HG03060 (cell line): ENCODE measurements around the gene RPL39L.
A peak's percentile ranks its signal among the peaks of the same experiment; 100 is the strongest.
"Not testable (repeated sequence)": the region's sequence is repeated elsewhere in the genome, so short reads cannot be mapped to it uniquely, and the experiment has no call there.

Source experiments
- ATAC-seq: cut with Tn5 transposase; IDR thresholded peaks from one replicate; pipeline ENCODE4 v1.9.1; 2021; ENCODE audit warnings: low read depth, moderate number of reproducible peaks; ENCODE audit not compliant: unreplicated experiment

Gene RPL39L

DNA sequence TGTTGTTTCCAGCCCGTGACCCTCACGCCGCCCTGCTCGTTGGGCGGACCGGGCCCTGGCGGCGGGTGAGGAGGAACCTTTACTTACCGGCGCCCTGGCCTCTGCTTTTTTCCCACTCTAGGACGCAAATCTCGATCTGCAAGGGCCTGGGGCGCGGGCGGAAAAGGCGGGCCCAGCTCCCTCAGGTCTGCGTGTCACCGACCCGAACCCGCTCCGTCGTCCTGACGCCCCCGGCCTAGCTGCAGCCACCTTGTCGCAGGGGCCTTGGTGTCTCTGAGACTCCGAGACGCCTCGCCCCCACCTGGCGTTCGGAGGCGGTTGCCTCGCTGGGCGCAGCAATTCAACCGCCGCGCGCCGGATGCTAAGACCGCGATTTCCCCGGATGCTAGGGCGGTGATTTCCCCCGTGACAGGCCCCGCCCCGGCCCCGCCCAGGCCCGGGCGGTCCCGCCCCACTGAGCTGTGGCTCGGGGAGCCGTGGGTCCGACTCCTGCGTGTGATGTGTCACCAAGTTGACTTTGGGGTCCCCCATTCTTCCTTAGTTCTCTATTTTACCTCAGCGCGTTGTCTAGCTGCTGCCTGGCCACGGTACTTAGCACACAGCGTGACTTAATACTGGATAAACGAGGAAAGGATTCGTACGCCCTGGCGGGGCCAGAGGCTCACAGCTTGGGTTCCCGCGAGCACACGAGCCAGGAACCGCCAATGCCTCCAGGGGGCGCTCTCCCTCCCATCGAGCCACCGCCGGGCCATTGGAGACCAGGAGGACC, at the start of gene RPL39L:
RPL39L (minus strand) TSS at position 371 of the 769 bp plus-strand sequence. CDS start 18,196 bp downstream, outside the sequence.
- peak; percentile 95 for ATAC-seq

DNA sequence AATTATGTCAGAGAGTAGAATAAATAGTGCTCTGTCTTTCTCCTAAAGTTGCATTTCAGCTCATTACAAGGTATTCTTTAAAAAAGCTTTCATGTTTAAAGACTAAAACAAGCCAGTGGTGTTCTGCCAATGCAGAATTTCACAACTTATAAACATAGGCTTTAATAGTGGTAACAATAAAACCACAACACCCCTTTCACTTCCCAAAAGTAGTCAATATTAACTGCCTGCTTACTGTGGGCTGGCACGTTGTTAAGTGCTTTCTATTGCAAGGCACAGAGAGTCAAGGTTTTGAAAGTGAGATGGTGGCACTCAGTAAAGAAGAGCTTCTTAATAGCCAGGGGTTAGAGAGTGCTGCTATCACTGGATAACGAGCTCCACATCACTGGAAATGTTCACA, 49.6 kb upstream of the RPL39L start:
- ATAC-seq: no peak

DNA sequence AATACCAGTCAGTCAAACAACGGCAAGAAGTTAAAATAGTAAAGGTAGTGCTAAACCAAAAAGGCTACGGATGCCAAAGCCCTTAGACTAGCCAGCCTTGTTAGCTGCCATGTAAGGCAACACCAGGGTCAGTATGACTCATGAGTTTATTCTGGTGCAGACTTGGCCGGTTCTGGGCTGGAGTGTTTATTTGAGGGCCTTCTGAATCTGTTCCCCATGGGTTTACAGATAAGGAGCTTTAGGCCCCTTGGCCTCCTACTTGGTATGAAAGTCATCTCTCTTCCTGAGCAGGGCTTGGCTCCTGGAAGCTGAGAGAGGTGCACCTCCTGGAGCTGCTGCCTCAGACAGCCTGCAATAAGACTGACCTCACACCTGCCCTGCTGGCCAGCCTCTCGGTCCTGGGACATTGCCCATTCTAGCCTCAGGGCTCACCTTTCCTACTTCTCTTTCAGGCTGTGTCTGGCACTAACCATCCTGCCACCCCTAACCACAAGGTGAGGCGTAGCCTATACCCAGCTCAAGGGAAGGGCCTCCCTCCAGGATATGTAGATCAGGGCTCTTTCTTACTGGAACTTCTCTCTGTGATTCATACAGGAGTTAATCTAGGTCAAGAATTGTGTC, 47.6 kb upstream of the RPL39L start:
- ATAC-seq: no peak

DNA sequence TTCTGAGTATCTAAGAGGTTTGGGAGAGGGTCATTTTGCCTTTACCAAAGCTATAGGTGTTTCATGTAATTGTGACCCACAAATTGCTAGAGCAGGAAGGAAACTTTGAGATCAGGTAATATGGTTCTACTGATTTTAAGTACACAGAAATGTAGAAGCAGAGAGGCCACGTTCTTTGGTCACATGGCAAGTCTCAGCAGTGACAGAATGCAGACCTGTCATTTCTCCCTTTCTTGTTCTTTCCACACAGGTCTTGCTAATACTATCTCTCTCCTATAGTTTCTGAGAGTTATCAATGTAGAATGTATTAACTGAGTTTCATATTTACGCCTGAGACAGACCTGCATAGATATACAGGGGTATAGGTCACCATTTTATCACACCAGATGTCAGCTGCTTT, 47.1 kb upstream of the RPL39L start:
- ATAC-seq: no peak

DNA sequence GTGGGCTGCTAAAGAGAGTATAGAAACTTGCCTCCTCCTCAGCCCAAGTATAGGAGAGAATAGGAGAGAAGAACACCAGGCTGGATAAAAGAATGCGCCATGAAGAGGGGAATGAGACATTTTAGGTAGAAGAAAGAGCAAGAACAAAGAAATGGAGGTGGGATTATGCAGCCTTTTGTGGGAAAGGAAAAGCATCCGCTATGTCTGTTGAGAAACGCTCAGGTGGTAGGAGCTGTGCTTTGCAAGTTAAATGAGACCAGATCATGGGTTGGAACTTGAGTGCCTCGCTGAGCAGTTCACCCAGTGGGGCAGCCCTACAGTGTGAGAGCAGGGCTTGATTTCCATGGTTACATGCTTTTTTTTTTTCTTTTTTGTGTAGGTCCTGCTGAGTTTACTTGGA, 46.5 kb upstream of the RPL39L start:
- no peak for ATAC-seq

DNA sequence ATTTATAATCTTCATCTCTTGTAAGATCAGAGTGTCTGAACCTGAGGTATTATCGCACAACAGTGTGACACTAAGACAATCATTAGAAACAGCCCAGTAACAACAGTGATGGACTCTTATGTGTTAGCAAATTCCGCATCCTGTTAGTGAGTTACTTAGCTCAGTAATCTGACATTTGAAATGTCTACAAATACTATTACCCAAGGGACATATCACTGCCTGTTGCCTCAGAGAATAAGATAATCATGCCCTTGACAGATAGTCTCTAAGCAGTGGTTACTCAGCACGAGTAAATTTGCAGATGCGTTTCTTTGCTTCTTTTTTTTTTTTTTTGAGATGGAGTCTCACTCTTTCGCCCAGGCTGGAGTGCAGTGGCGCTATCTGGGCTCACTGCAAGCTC, 44.6 kb upstream of the RPL39L start:
- ATAC-seq: no peak

DNA sequence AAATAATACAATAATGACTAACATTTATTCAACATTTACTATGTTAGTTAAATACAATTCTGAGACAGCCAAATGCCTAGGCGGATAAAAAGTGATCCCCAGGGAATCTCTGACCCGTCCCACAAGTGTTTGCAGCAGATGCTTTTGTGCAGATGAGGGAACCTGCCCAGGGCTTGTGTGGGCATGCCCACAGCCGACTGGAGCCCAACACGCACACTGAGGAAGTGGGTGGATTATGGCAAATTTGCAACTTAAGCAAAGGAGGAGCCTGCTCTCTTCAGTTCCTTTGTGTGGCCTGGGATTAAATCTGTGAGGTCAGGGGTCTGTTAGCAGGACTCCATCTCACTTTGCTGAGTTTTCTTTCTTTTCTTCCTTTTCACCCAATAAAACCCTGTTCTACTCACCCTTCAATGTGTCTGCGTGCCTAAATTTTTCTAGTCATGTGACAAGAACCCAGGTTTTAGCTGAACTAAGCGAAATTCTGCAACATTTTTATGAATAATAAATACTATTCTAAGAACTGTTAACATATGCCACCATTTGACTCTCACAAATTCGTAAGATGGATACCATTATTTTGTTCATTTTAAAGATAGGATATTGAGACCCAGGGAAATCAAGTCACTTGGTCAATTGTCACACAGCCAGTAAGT, 44.0 kb upstream of the RPL39L start:
- no peak for ATAC-seq

DNA sequence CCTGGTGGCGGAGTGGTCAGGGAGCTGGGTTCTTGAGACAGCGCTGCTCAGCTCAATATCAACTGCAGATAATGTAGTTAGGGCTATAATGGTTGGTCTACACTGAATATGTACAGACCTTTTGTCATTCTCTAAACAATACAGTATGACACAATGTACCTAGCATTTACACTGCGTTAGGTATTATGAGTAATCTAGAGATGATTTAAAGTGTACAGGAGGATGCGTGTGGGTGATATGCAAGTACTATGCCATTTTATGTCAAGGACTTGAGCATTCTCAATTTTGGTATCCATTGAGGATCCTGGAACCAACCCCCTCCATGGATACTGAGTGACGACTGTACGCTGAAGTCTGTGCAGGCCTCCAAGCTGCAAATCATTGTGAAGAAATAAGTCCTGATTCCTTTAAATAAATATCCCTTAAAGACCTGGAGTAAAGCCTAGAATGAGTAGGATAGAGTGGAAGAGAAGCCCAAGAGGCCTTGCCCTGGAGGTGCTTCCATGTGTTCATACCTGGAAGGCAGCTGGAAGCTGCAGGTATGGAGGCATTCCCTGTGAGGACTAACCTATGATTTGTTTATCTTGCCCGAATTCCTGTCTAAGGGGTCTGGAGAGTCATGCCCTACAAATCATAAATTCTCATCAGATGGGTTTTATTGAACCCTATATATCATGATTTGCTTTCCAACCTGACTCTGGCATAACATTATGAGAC, 42.3 kb upstream of the RPL39L start:
- ATAC-seq: no peak

DNA sequence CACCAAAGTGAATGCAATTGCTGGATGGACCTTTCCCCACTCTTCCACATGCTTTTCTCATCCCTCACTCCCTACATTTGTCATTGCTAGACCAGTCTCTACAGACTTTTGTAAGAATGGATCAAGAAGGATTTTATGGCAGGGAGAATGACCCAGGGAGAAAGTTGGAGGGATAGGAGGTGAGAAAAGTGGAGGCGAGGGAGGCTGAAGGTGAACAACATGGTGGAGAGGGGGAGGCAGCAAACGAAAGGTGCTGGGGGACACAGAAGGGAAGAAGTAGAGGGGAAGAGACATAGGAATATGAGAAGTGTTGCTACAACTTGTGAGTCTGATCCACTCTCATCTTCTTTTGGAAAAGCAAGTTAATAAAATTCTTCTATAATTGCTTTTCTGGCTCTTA, 33.6 kb upstream of the RPL39L start:
- no peak for ATAC-seq

DNA sequence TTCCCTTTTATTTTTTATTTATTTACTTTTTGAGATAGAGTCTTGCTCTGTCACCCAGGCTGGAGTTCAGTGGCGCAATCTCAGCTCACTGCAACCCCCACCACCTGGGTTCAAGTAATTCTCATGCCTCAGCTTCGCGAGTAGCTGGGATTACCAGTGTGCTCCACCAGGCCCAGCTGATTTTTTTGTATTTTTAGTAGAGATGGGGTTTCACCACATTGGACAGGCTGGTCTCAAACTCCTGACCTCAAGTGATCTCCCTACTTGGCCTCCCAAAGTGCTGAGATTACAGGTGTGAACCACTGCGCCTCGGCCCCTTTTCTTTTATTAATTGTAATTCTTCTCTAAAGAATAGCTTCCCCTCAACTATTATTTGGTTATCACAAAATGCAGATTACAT, 31.6 kb upstream of the RPL39L start:
- not testable (repeated sequence) for ATAC-seq

DNA sequence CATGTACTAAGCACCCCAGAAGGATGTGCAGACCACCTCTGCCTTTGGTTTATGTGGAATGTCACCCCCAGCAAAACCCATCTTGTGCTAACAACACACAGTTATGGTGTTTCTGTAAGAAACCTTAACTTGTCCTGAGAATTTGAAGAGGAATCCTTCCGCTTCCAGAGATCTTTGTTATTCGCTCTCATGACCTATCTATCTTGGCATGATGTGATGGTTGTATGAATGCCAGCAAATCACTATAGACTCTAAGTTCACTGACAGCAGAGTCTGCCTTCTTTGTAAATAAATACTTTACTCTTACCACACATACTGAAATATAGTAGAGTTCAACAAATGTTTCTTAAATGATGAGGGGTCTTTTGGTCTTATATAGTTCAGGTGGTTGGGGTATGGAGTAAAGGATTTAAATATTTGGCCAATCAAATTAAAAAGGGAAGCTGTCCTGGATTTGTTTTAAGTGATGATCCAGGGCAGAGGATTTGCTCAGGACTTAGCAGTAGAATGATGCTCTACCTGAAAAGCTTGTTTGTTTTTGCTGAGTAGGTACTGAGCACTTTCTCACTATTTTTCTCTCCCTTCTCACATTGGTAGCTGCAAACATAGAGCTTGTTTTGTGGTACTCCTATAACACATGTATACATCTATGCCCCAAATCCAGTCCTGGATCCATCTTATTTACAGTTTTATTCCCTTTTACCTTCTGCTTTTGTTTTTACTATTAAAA, 30.1 kb upstream of the RPL39L start:
- ATAC-seq: no peak

DNA sequence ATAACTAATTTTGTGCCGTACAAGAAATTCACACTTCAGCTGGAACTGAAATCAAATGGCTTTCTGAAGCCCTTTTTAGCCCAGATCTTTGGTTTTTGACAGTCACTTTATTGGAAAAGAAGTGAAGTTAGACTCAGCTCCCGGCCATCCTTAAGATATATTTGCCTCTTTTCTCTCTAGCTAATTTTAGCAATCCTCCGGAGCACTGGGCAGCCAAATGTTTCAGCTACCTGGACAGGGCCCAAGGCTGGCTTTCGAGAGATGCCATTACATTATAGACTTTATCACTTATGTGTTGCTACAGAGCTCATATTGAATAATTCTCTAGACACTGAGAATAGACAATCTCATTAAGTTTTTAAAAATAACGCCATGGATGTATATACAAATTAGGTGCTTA, 28.5 kb upstream of the RPL39L start:
- no peak for ATAC-seq

DNA sequence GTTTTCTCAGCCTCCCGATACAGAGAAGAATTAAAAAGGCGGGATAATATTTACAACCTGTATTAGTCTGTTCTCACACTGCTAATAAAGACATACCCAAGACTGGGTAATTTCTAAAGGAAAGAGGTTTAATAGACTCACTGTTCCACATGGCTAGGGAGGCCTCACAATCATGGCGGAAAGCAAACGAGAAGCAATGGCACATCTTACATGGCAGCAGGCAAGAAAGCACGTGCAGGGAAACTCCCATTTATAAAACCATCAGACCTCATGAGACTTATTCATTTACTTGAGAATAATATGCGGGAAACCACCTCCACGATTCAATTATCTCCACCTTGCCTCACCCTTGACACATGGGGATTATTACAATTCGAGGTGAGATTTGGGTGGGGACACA, 27.5 kb upstream of the RPL39L start:
- no peak for ATAC-seq

DNA sequence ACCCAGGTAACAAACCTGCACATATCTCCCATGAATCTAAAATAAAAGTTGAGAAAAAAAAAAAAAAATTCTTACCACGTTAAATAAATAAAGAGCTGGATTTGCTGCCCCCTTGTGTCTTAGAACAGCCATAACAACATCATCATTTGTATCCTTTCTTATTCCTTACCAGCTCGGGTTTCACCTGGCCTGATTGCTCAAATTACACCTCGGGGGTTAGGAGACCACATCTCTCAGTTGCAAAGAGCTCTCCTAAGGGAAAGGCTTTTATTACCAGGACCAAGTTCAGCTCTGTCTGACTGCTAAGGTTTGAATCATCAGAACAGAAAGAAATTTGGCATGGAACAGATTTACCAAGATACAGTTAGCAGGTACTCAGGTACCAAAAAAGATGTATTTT, 25.8 kb upstream of the RPL39L start:
- no peak for ATAC-seq

DNA sequence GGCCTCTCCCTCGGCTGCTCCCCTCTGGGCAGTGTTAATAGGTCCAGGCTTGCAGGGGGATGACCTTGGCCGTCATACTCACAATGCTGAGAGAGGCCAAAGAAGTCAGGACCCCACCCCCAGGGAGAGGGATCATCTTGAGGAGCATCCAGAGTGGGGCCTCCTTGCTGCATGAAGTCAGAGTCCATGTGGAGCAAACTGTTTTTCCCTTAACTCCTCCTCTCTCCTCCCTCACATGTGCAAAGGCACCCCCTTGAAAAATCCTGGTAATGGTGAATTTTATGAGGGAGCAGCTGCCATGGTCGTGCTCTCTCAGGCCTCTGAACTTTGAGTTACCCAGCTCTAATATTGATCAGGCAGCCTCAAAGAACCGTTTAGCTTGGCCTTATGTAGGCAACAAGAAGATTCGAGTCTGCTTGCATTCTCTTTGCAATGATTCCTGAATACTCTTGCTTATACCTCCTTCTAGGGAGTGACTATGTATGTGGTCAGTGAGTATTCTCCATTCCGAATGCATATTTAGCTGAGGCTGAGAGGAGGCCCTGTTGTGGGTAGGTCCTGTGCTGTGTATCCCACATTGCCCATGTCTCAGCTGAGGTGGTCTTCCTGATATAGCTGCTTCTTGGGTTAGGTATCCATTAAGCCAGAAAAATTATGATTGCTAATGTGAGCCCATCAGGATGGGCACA, 23.1 kb upstream of the RPL39L start:
- ATAC-seq: no peak

DNA sequence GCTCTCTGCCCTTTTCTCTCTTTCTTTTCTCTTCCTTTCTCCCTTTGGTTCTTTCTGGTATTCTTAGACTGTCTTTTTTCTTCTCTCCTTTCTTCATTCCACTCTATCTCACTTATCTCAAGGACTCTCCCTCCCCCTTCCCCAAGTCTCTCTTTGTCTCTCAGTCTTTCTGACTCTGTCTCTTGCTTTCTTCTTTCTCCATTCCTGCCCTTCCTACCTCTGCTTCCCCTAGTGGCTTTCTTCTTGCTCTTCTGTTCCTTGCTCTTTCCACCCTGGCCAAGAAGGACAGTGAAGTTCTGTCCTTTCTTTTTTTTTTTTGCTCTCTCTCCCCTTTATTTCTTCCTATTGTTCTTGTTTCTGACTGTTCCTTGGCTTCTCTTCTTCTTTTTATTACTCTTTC, 22.3 kb upstream of the RPL39L start:
- no peak for ATAC-seq

DNA sequence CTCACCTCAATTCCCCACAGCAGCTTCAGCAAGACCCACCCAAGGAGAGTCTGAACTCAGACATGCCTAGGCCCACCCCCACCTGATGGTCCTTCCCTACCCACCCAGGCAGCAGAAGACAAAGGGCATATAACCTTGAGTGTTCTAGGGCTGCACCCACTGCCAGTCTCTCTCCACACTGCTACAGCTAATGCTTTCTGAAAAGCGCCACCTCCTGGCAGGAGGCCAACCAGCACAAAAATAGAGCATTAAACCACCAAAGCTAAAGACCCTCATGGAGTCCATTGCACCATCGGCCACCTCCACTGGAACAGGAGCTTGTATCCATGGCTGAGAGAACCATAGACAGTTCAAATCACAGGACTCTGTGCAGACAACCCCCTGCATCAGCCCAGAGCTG, 11.3 kb upstream of the RPL39L start:
- no peak for ATAC-seq

DNA sequence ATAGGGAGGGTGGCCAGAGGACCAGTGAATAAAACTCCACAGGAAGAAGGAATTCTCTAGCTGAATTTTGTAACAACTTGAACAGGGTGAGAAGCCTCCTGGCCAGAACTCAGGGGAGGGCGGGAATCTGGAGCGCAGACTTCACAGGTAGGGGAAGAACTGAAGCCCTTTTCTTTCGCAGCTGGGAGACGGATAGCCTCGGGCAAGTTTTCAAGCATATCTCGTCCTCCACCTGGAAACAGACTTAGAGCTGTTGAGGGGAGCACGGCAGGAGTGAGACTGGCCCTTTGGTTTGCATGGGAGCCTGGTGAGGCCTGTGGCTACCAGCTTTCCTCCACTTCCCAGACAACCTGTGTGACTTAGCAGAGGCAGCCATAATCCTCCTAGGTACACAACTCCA, 10.9 kb upstream of the RPL39L start:
- no peak for ATAC-seq

DNA sequence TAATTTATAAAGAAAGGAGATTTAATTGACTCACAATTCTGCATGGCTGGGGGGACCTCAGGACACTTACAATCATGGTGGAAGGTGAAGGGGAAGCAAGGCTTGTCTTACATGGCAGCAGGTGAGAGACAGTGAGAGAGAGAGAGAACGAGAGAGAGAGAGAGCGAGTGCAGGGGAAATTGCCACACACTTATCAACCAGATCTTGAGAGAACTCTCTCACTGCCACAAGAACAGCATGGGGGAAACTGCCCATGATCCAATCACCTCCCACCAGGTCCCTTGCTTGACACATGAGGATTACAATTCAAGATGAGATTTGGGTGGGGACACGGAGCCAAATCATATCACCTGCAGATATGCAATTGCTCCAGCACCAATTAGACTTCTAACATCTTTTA, 7.1 kb upstream of the RPL39L start:
- ATAC-seq: no peak
